ENCODE data around the gene ANKRD33B. TPM values are rescaled to one million over a fixed set of nuclear protein-coding genes. Genes with fewer than 3 reads are reported as not detected.

Gene ANKRD33B
- total and polyA plus RNA-seq, 9 of the 15 experiments (the other 6 are each of a cell fraction or from before 2014, with no cell fraction given) = 0.10 to 1.7 (median 0.40) TPM

GRCh38 chr5:10667431-10668057 lies 103.7 kb downstream of the ANKRD33B start (continued):
- no peak for TF ChIP-seq SIN3B (IDR thresholded peaks at IDR 0.05; ENCODE audit: low read depth)
- TF ChIP-seq ZNF324 (CRISPR knock-in tag; IDR thresholded peaks at IDR 0.05) = no peak
- no peak for TF ChIP-seq FOS (IDR thresholded peaks at IDR 0.05; ENCODE audit: extremely low read depth, insufficient read length)
- TF ChIP-seq TGIF2 (CRISPR knock-in tag; IDR thresholded peaks at IDR 0.05) = no peak
- no peak for TF ChIP-seq NFE2L1 (tag; IDR thresholded peaks at IDR 0.05; ENCODE audit: borderline replicate concordance, low read depth)
- no peak for TF ChIP-seq STAT5B (CRISPR knock-in tag; IDR thresholded peaks at IDR 0.05)
- TF ChIP-seq KLF16 (IDR thresholded peaks at IDR 0.05) = no peak
- TF ChIP-seq FOXP4 (CRISPR knock-in tag; IDR thresholded peaks at IDR 0.05; ENCODE audit: borderline replicate concordance) = no peak
- no peak for TF ChIP-seq NFYB (IDR thresholded peaks at IDR 0.05; ENCODE audit: extremely low read depth, insufficient read length)
- no peak for TF ChIP-seq VEZF1 (CRISPR knock-in tag; IDR thresholded peaks at IDR 0.05)
- TF ChIP-seq CBX3 (IDR thresholded peaks at IDR 0.05; ENCODE audit: borderline replicate concordance in 1 of 2, low read length in 2 of 2) = no peak
- no peak for TF ChIP-seq ZNF583 (CRISPR knock-in tag; IDR thresholded peaks at IDR 0.05)

Data from K562 (cell line).